ENCODE measurements around the gene AKAP6. TPM values are rescaled to one million over a fixed set of nuclear protein-coding genes. Genes with fewer than 3 reads are reported as not detected.

AKAP6 gene
- total RNA-seq, 2 experiments from 2014 or later, result 0.83 to 1.7 TPM

DNA sequence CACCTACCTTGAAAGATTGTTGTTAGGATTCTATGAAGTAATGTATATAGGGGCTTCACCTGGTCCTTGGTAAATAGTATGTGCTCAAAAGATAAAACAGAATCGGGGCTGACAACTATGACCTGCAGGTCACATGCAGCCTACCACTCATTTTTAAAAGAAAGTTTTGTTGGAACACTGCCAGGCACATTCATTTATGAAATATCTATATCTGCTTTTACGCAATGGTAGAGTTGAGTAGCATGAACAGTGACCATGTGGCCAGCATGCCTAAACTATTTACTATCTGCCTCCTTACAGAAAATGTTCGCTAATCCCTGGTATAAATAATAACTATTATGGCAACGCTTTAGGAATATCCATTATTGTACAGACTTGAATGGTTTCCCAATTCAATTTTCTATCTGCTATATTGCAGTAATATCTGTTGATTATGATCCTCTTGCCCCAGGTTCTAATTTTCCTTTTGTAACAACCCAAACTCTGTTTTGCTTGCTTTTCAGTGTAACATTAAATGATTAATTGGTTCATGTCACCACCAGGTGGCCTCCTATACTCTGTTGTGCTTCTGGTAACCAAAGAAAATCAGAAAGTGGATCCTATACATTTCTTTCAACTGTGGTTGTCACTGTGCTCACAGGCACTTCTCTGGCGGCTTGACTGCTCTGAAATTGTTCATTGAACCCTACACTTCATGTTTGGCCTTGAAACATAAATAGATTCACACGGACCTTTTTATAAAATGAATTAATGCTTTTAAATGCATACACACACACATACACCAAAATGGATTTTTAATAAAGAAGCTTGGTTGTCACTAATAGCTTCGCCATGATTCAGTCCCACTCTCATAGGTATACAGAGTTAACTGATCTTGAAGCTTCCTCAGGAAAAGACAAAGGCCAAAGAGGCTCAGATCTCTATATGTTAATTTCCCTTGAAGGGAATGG is 381.9 kb downstream of the AKAP6 start:
- no peaks in the 10 kb centered on the region for H3K4me1 Mint-ChIP-seq (ENCODE audit: low read depth)
- CTCF ChIA-PET, result interaction anchor here (0.7 to 1.7 kb wide), 3 partner anchors 11 to 1590 kb away, joined by 3 read pairs; no protein-coding TSS in a partner anchor
- no peaks in the 10 kb centered on the region for H3K27me3 Mint-ChIP-seq (ENCODE audit: low read depth)
- ATAC-seq, result no peak
- H3K9me3 Mint-ChIP-seq (ENCODE audit: insufficient read depth), result no peaks in the 10 kb centered on the region
- no peak overlapping the region for H3K27ac Mint-ChIP-seq
- POLR2A ChIA-PET, result no interaction called here
- H3K36me3 Mint-ChIP-seq (ENCODE audit: low read depth), result no peaks in the 10 kb centered on the region
- H3K4me3 Mint-ChIP-seq, result no peak overlapping the region
- DNase-seq, result peak; percentile 27

DNA sequence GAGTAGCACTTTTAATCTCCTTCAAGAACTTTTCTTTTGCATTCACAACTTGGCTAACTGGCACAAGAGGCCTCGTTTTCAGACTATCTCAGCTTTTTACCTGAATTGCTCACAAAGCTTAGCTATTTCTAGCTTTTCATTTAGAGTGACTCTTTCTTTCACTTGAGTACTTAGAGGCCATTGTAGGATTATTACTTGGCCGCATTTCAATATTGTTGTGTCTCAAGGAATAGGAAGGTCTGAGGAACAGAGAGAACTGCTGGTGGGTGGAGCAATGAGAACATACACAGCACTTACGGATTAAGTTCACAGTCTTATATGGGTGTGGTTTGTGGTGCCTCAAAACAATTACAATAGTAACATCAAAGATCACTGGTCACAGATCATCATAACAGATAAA is 384.8 kb downstream of the AKAP6 start:
- Mint-ChIP-seq H3K4me1 (ENCODE audit: low read depth) (no peaks in the 10 kb centered on the region), H3K4me3 (no peak overlapping the region), H3K9me3 (ENCODE audit: insufficient read depth) (no peaks in the 10 kb centered on the region), H3K36me3 (ENCODE audit: low read depth) (no peaks in the 10 kb centered on the region), H3K27me3 (ENCODE audit: low read depth) (no peaks in the 10 kb centered on the region), H3K27ac (no peak overlapping the region)
- CTCF ChIA-PET, result no interaction called here
- POLR2A ChIA-PET, result interaction anchor here (0.6 kb wide), 1 partner anchor 12 kb away, joined by 3 read pairs; no protein-coding TSS in a partner anchor
- ATAC-seq (no peak), DNase-seq (no peak)

DNA sequence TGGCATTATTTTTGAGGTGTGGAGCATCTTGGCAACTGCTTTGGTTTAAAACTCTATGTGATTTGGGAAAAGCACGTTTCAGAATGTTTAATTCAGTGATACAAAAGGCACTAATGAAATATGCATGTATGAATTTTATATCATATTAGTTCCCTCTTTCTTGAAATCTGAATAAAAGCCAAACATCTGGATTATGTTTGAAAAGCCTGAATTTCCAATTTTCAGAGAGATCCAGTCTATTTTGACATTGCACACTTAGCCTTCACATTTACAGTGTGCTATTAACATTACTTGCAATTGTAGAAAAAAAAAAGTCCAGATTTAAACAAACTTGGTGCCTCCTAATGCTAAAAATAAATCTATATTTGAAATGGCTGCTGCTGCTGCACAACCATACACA is 390.5 kb downstream of the AKAP6 start:
- no peaks in the 10 kb centered on the region for H3K36me3 Mint-ChIP-seq (ENCODE audit: low read depth)
- ATAC-seq (no peak), DNase-seq (no peak)
- ChIA-PET POLR2A (no interaction called here), CTCF (no interaction called here)
- no peaks in the 10 kb centered on the region for H3K4me1 Mint-ChIP-seq (ENCODE audit: low read depth)
- H3K27me3 Mint-ChIP-seq (ENCODE audit: low read depth), result no peaks in the 10 kb centered on the region
- no peak overlapping the region for H3K4me3 Mint-ChIP-seq
- H3K9me3 Mint-ChIP-seq (ENCODE audit: insufficient read depth), result no peaks in the 10 kb centered on the region
- H3K27ac Mint-ChIP-seq, result no peak overlapping the region

DNA sequence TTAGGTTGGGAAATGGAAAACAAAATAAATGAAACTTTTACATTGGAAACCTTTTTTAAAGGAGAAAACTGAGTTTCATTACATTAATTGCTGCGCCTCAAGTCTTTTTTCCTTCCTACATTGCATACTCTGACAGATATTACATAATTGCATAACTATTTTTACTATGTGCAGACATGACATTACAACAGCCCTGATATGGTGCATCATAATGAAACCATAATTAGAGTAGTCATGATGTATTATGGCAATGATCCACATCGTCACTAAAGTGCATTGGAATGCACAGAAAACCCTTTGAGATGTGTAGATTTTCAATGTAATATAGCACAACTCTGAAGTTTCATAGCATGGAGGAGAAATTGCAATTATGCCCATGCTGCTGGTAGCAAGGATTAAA is 391.8 kb downstream of the AKAP6 start:
- CTCF ChIA-PET, result interaction anchor here (0.9 kb wide), 1 partner anchor 1072 kb away, joined by 4 read pairs; no protein-coding TSS in a partner anchor
- Mint-ChIP-seq H3K4me3 (no peak overlapping the region), H3K36me3 (ENCODE audit: low read depth) (no peaks in the 10 kb centered on the region), H3K27ac (no peak overlapping the region), H3K9me3 (ENCODE audit: insufficient read depth) (no peaks in the 10 kb centered on the region), H3K27me3 (ENCODE audit: low read depth) (no peaks in the 10 kb centered on the region), H3K4me1 (ENCODE audit: low read depth) (no peaks in the 10 kb centered on the region)
- no peak for ATAC-seq
- POLR2A ChIA-PET, result no interaction called here
- DNase-seq, result no peak

DNA sequence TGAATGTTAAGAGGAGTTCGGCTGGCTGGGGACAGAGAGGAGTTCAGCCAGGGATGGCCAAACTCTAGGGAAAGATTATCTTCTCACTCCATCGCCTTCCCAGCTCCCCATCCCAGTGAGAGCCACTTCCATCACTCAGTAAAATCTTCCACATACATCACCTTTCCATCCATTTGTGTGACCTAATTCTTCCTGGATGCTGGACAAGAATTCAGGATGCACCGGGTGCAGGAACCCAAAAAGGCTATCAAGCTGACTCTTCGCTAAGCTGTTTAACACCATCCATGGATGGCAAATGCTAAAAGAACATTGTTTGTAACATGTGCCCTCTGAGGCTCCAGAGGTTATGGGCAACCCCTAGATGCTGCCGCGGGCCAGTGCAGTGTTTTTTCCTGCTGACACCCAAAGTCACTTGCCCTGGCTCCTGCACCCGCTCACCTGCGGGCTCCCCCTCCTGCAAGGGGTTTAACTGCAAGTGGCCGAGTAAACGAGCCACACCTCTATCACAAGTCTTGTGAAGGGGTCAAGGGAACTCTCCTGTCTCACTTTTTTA is 393.6 kb downstream of the AKAP6 start:
- POLR2A ChIA-PET, result no interaction called here
- no peaks in the 10 kb centered on the region for H3K9me3 Mint-ChIP-seq (ENCODE audit: insufficient read depth)
- H3K27ac Mint-ChIP-seq, result no peak overlapping the region
- no peaks in the 10 kb centered on the region for H3K4me1 Mint-ChIP-seq (ENCODE audit: low read depth)
- CTCF ChIA-PET, result interaction anchor here (0.7 to 1.1 kb wide), 2 partner anchors 11 to 1171 kb away, joined by 3 read pairs; no protein-coding TSS in a partner anchor
- no peaks in the 10 kb centered on the region for H3K27me3 Mint-ChIP-seq (ENCODE audit: low read depth)
- ATAC-seq (no peak), DNase-seq (no peak)
- H3K4me3 Mint-ChIP-seq, result no peak overlapping the region
- H3K36me3 Mint-ChIP-seq (ENCODE audit: low read depth), result no peaks in the 10 kb centered on the region

DNA sequence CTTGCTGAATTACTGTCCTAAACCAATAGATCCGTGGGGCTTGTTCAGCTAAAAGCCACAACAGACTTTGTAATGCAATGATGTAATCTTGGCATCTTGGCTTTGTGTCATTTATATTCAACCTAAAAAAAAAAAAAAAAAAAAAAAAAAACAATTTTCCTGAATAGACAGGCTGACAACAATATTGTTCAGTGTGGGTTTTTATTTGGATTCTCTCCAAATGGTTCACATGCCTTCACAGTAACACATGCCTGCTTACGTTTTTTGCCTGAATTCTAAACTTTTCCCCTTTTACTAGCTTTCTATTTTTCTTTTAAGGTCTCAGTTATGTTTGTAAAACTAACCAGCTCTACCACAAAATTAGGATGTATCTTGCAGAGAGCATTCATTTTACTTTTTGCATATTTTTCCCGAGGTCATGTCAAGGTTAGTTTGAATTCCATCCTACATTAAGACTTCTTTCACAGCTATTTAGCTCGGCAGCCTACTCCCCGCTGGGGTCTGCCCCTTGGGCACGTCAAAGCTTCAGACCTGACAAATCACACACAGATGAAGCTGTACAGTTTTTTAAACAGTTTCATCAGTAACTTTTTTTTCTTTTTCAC is 395.9 kb downstream of the AKAP6 start:
- Mint-ChIP-seq H3K4me1 (ENCODE audit: low read depth) (no peaks in the 10 kb centered on the region), H3K27ac (no peak overlapping the region), H3K36me3 (ENCODE audit: low read depth) (no peaks in the 10 kb centered on the region), H3K9me3 (ENCODE audit: insufficient read depth) (no peaks in the 10 kb centered on the region), H3K4me3 (no peak overlapping the region), H3K27me3 (ENCODE audit: low read depth) (no peaks in the 10 kb centered on the region)
- ATAC-seq (no peak), DNase-seq (no peak)
- ChIA-PET POLR2A (no interaction called here), CTCF (no interaction called here)

DNA sequence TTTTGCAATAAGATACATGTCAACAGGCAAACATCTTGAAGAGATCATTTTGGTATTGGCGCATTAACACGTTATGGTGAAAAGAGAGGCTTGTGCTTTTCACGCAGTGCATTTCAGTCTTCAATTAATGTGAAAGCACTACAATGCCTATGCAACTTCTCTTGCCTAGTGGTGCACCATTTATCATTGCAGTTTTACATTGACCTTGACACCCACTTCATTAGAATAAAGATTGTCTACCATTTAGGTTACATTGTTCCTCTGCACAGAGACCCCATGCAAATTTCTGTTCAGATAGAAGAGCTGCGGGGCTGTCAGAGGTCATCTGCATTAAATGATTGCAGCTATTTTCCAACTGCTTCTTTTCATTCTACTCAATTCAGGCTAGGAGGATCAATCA is 397.4 kb downstream of the AKAP6 start:
- ATAC-seq (no peak), DNase-seq (no peak)
- Mint-ChIP-seq H3K4me3 (no peak overlapping the region), H3K36me3 (ENCODE audit: low read depth) (no peaks in the 10 kb centered on the region), H3K27me3 (ENCODE audit: low read depth) (no peaks in the 10 kb centered on the region), H3K4me1 (ENCODE audit: low read depth) (no peaks in the 10 kb centered on the region), H3K27ac (no peak overlapping the region), H3K9me3 (ENCODE audit: insufficient read depth) (no peaks in the 10 kb centered on the region)
- ChIA-PET CTCF (no interaction called here), POLR2A (no interaction called here)

DNA sequence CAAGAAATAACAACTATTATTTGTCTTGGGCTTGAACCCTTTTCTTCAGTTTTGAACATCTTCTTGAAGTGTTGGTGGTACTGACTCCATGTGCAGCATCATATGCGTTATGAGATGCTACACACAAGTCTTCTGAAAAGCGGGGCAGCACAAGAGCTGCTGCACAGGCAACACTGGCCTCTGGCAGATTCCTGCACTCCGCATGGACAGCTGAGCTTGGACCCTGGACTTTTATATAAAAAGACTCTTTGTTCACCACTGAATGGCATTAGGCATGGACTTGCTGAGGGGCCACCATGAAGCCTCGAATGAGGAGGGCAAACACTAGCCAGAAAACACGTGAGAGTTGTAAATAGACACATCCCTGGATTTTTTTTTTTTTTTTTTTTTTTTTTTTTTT is 398.7 kb downstream of the AKAP6 start:
- no peaks in the 10 kb centered on the region for H3K4me1 Mint-ChIP-seq (ENCODE audit: low read depth)
- no peak overlapping the region for H3K4me3 Mint-ChIP-seq
- DNase-seq, result no peak
- H3K27ac Mint-ChIP-seq, result no peak overlapping the region
- H3K36me3 Mint-ChIP-seq (ENCODE audit: low read depth), result no peaks in the 10 kb centered on the region
- ChIA-PET POLR2A (no interaction called here), CTCF (no interaction called here)
- no peaks in the 10 kb centered on the region for H3K27me3 Mint-ChIP-seq (ENCODE audit: low read depth)
- no peaks in the 10 kb centered on the region for H3K9me3 Mint-ChIP-seq (ENCODE audit: insufficient read depth)
- no peak for ATAC-seq

DNA sequence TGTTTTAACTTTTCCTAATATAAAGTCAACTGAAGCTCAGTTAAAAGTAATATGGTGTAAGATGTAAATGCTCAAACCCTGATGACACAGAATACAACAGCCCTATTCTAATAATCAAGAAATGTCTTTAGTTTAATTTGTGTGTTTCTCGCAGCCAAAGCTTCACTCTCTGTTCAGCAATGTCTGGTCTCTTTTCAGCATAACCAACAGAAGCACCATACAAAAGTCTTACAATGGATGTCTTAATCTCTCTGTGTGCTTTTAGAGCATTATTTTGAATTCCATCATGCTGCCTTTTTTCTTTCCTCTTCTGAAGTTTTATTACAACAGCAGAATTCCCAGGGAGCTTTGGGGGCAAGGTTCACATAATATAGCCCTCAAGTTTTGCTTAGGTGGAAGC is 399.4 kb downstream of the AKAP6 start:
- ChIA-PET CTCF (no interaction called here), POLR2A (no interaction called here)
- no peak overlapping the region for H3K27ac Mint-ChIP-seq
- H3K9me3 Mint-ChIP-seq (ENCODE audit: insufficient read depth), result no peaks in the 10 kb centered on the region
- H3K36me3 Mint-ChIP-seq (ENCODE audit: low read depth), result no peaks in the 10 kb centered on the region
- no peaks in the 10 kb centered on the region for H3K27me3 Mint-ChIP-seq (ENCODE audit: low read depth)
- DNase-seq (no peak), ATAC-seq (no peak)
- H3K4me1 Mint-ChIP-seq (ENCODE audit: low read depth), result no peaks in the 10 kb centered on the region
- H3K4me3 Mint-ChIP-seq, result no peak overlapping the region

DNA sequence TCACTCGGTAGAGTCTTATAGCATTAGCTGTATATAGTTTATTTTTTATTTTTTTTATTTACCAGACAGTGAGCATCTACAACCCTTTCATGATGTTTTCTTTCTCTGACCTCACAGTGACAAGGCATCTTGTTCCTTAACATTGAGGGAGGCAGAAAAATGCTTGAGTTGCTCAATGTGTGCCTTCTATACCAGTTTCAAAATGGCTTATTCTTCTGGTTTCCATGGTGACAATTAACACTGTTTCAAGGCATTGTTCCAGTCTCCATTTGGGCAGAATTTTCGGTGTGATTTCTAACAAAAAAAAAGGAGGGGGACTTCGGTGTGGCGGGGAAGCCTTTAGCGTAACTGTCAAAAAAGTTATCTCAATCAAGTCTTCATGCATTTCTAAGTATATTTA is 399.9 kb downstream of the AKAP6 start:
- Mint-ChIP-seq H3K27me3 (ENCODE audit: low read depth) (no peaks in the 10 kb centered on the region), H3K27ac (no peak overlapping the region), H3K36me3 (ENCODE audit: low read depth) (no peaks in the 10 kb centered on the region), H3K4me3 (no peak overlapping the region), H3K9me3 (ENCODE audit: insufficient read depth) (no peaks in the 10 kb centered on the region), H3K4me1 (ENCODE audit: low read depth) (no peaks in the 10 kb centered on the region)
- DNase-seq (no peak), ATAC-seq (no peak)
- POLR2A ChIA-PET, result no interaction called here
- CTCF ChIA-PET, result no interaction called here

DNA sequence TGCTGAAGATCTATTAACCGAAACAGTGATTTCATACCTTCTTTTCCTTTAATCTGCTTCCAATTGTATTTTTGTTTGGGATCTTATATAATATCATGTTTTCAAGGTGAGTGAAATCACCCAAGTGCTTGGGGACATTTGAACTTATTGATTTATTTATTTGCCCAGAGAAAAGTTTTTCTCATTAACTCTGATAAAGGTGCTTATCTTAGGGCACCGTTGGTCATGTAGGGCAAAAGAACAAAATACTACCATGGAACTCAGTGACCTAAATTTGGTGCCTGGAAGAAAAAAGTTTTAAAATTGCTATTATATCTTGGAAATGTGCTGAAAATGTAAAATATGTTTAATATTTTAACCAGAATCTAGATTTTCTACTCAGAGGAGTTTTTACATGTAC is 402.2 kb downstream of the AKAP6 start:
- Mint-ChIP-seq H3K9me3 (ENCODE audit: insufficient read depth) (no peaks in the 10 kb centered on the region), H3K4me1 (ENCODE audit: low read depth) (no peaks in the 10 kb centered on the region), H3K36me3 (ENCODE audit: low read depth) (no peaks in the 10 kb centered on the region), H3K27me3 (ENCODE audit: low read depth) (no peaks in the 10 kb centered on the region), H3K4me3 (no peak overlapping the region), H3K27ac (no peak overlapping the region)
- DNase-seq (no peak), ATAC-seq (no peak)
- ChIA-PET POLR2A (no interaction called here), CTCF (no interaction called here)

DNA sequence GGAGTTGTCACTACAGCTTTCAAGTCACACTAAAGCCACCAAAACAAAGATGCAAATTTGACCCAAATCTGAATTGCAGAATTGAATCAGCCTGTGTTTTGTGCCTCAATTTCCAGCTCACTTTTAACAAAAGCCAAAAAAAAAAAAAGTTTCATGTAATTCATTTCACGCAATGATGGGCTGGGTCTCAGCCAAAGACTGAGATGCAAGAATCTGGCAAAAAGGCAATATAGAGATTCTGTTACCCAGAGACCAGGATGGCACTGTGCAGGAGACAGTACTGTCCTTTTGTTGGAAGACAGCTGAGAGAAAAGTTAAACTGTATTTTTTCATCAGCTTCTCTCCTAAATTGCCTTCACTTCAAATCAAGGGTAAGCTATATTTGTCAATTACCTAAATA is 403.9 kb downstream of the AKAP6 start:
- Mint-ChIP-seq H3K4me1 (ENCODE audit: low read depth) (no peaks in the 10 kb centered on the region), H3K27ac (no peak overlapping the region), H3K36me3 (ENCODE audit: low read depth) (no peaks in the 10 kb centered on the region), H3K27me3 (ENCODE audit: low read depth) (no peaks in the 10 kb centered on the region), H3K4me3 (no peak overlapping the region), H3K9me3 (ENCODE audit: insufficient read depth) (no peaks in the 10 kb centered on the region)
- DNase-seq (no peak), ATAC-seq (no peak)
- ChIA-PET CTCF (interaction anchor here (1.2 kb wide), 1 partner anchor 31 kb away, joined by 3 read pairs; no protein-coding TSS in a partner anchor), POLR2A (no interaction called here)
